Measurements from ENCODE around the gene ABR. TPM values are rescaled to one million over a fixed set of nuclear protein-coding genes. Genes with fewer than 3 reads are reported as not detected.

Gene ABR
- total and polyA plus RNA-seq, 2 of the 8 experiments (the other 6 are each of a cell fraction or from before 2014, with no cell fraction given), result 44.8 to 47.2 TPM

DNA sequence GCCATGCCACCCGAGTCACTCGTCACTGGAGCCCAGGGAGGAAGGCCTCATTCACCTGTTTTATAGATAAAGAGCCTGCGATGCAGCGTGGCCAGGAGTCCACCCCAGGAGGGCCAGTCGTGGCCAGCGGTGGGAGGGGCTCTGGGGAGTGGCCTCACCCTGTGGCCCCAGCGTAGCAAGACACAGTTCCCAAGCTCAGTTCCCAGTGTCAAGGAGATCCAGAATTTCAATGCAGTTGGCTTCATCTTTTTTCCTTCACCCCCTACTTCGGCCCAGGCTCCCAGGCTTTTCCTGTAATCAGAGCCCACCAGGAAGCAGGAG, 84.0 kb downstream of the ABR start:
- Histone ChIP-seq H2AK5ac (ENCODE audit: low read depth, low read length) (no peak overlapping the region), H2BK15ac (ENCODE audit: low read length) (no peak overlapping the region), H3K23ac (ENCODE audit: insufficient read length) (no peak overlapping the region), H2BK12ac (ENCODE audit: low read depth, low read length) (no peak overlapping the region), H3K79me1 (ENCODE audit: low read depth, low read length) (no peaks in the 10 kb centered on the region), H4K20me1 (replicated peaks in 1 of 2; ENCODE audit: control insufficient read depth in 1 of 2, insufficient read depth in 2 of 2, low read length in 2 of 2) (peaks cover 4% of the 10 kb centered on the region in 2 experiments), H3K27me3 (replicated peaks in 1 of 4; ENCODE audit: control insufficient read depth in 3 of 4, extremely low read depth in 1 of 4, insufficient read depth in 3 of 4, low read length in 3 of 4) (no peaks in the 10 kb centered on the region), H3K27ac (ENCODE audit: low read depth, low read length) (no peak overlapping the region), H4K8ac (ENCODE audit: extremely low read depth, insufficient read depth, low read length) (no peak overlapping the region), H3K9me3 (ENCODE audit: insufficient read depth in 2 of 2, low read depth in 1 of 2, low read length in 1 of 2) (no peaks in the 10 kb centered on the region), H4K91ac (replicated peaks; ENCODE audit: insufficient read length, low read length) (no peak overlapping the region), H2BK20ac (ENCODE audit: low read length) (no peak overlapping the region), H3K36me3 (ENCODE audit: control insufficient read depth in 2 of 4, insufficient read depth in 4 of 4, low read length in 3 of 4) (no peaks in the 10 kb centered on the region; a peak in 2 of 8 replicates), H3K56ac (replicated peaks; ENCODE audit: insufficient read length, low read depth, low read length) (no peak overlapping the region), H3K23me2 (ENCODE audit: low read depth, low read length) (no peaks in the 10 kb centered on the region), H3K9ac (replicated peaks in 1 of 4; ENCODE audit: extremely low read depth in 1 of 4, low read depth in 3 of 4, low read length in 3 of 4) (no peak overlapping the region), H3K4me2 (ENCODE audit: insufficient read depth in 1 of 2, low read depth in 2 of 2, low read length in 2 of 2) (no peak overlapping the region), H3K4me1 (replicated peaks in 1 of 4; ENCODE audit: control insufficient read depth in 3 of 4, insufficient read depth in 4 of 4, low read length in 3 of 4) (peaks cover 0 to under 1% (median 0%) of the 10 kb centered on the region in 4 experiments; a peak in 1 of 7 replicates), H2AFZ (ENCODE audit: low read length) (no peak overlapping the region), H3K79me2 (ENCODE audit: control insufficient read depth in 1 of 2, insufficient read depth in 2 of 2, low read length in 2 of 2) (no peaks in the 10 kb centered on the region), H3K4me3 (ENCODE audit: extremely low read depth in 1 of 4, insufficient read depth in 2 of 4, low read depth in 3 of 4, low read length in 4 of 4) (no peak overlapping the region), H3K14ac (ENCODE audit: insufficient read length) (no peak overlapping the region), H2BK120ac (replicated peaks; ENCODE audit: low read depth, low read length) (no peak overlapping the region), H2BK5ac (ENCODE audit: low read depth, low read length) (no peak overlapping the region), H3K4ac (replicated peaks; ENCODE audit: insufficient read length, low read depth, low read length) (no peak overlapping the region), H4K5ac (ENCODE audit: insufficient read length, low read depth, low read length) (no peak overlapping the region), H3K18ac (ENCODE audit: extremely low read depth, low read length) (no peak overlapping the region)
- WGBS, 2 experiments (ENCODE audit: extremely low coverage in 1 of 2, insufficient coverage in 1 of 2, insufficient read length in 1 of 2, insufficient replicate concordance in 2 of 2, low coverage in 1 of 2, low lambda C conversion rate in 2 of 2, missing lambda C conversion rate in 1 of 2), result 81% methylated on average over 8 of the region's 8 CpGs; no CpG with 5 or more reads in 1 of the 2 experiments
- POLR2A ChIA-PET (ENCODE audit: partially characterized antibody), result interaction anchor here (1.6 kb wide), 1 partner anchor 14 kb away, joined by 4 read pairs; no protein-coding TSS in a partner anchor
- CTCF ChIA-PET (ENCODE audit: partially characterized antibody), result interaction anchor here (1.6 to 2.4 kb wide), 4 partner anchors 11 to 39 kb away, joined by 4 to 9 read pairs (median 6); no protein-coding TSS in a partner anchor
- FAIRE-seq, result no peak
- no peak for DNase-seq (ENCODE audit: low read depth in 1 of 2, low spot score in 2 of 2)
